ENCODE measurements around the gene BLM.

DNA sequence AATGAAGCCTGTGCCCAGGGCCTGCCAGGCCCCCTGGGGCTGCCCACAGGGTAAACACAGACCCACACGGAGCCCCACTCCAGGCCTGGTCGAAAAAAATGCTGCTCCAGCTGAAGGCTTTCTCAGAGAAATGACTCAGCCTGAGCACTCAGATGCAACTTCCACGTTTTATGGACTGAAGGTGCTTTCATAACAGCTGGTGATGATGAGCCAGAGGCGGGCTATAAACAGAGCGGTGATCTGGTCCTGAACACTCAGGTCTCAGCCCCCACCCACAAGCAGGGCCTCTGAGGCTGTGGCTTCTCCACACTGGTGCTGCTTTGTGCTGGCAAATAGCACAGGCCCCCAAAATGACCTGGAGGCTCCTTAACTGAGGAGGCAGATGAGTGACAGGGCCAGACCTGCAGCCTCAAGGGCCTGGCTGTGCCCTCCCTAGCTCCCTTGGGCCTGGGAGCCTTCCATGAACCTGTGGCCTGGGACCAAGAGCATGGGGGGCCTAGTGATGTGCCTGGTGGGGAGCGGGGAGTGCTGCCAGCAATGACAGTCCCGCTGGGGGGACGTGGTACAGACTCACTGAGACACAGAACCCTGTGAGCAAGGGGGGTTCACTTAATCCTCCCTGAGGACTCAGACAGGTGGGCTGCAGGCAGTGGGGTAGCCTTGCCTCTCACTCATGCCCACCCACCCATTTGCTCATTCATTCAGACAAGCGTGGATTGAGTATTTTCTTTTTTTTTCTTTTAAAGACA is 128.2 kb downstream of the BLM start:
- TF ChIP-seq ZNF282 (IDR thresholded peaks at IDR 0.05; ENCODE audit: partially characterized antibody) = no peak
- TF ChIP-seq RNF2 (conservative IDR thresholded peaks at IDR 0.05; ENCODE audit: low read depth) = no peak
- no peak for TF ChIP-seq JUN (CRISPR knock-in tag; IDR thresholded peaks at IDR 0.05)
- no peak for TF ChIP-seq TARDBP (CRISPR knock-in tag; IDR thresholded peaks at IDR 0.05)
- no peak for TF ChIP-seq ASH2L (IDR thresholded peaks at IDR 0.05; ENCODE audit: insufficient read length, low read depth, low read length)
- TF ChIP-seq SP1 (IDR thresholded peaks at IDR 0.05) = no peak
- TF ChIP-seq SP1 (CRISPR knock-in tag; IDR thresholded peaks at IDR 0.05) = no peak
- TF ChIP-seq NFYB (CRISPR knock-in tag; IDR thresholded peaks at IDR 0.05) = no peak
- no peak for TF ChIP-seq PRDM4 (CRISPR knock-in tag; IDR thresholded peaks at IDR 0.05; ENCODE audit: borderline replicate concordance)
- no peak for TF ChIP-seq ZNF274 (CRISPR knock-in tag; IDR thresholded peaks at IDR 0.05)
- TF ChIP-seq, protein P1, sequence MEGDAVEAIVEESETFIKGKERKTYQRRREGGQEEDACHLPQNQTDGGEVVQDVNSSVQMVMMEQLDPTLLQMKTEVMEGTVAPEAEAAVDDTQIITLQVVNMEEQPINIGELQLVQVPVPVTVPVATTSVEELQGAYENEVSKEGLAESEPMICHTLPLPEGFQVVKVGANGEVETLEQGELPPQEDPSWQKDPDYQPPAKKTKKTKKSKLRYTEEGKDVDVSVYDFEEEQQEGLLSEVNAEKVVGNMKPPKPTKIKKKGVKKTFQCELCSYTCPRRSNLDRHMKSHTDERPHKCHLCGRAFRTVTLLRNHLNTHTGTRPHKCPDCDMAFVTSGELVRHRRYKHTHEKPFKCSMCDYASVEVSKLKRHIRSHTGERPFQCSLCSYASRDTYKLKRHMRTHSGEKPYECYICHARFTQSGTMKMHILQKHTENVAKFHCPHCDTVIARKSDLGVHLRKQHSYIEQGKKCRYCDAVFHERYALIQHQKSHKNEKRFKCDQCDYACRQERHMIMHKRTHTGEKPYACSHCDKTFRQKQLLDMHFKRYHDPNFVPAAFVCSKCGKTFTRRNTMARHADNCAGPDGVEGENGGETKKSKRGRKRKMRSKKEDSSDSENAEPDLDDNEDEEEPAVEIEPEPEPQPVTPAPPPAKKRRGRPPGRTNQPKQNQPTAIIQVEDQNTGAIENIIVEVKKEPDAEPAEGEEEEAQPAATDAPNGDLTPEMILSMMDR (CRISPR knock-in tag; IDR thresholded peaks at IDR 0.05) = no peak
- no peak for TF ChIP-seq JUND (CRISPR knock-in tag; IDR thresholded peaks at IDR 0.05)
- TF ChIP-seq, protein P2, sequence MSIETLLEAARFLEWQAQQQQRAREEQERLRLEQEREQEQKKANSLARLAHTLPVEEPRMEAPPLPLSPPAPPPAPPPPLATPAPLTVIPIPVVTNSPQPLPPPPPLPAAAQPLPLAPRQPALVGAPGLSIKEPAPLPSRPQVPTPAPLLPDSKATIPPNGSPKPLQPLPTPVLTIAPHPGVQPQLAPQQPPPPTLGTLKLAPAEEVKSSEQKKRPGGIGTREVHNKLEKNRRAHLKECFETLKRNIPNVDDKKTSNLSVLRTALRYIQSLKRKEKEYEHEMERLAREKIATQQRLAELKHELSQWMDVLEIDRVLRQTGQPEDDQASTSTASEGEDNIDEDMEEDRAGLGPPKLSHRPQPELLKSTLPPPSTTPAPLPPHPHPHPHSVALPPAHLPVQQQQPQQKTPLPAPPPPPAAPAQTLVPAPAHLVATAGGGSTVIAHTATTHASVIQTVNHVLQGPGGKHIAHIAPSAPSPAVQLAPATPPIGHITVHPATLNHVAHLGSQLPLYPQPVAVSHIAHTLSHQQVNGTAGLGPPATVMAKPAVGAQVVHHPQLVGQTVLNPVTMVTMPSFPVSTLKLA (IDR thresholded peaks at IDR 0.05) = no peak
- TF ChIP-seq LCORL (IDR thresholded peaks at IDR 0.05) = no peak
- no peak for TF ChIP-seq LCORL (CRISPR knock-in tag; IDR thresholded peaks at IDR 0.05)
- TF ChIP-seq ZNF564 (CRISPR knock-in tag; IDR thresholded peaks at IDR 0.05) = no peak

All from HepG2 (cell line).